ENCODE data around the gene KLK13. TPM values are rescaled to one million over a fixed set of nuclear protein-coding genes. Genes with fewer than 3 reads are reported as not detected.

Gene KLK13
- total and polyA plus RNA-seq, 12 donors = 0.11 to 0.47 TPM; not detected in 10

GRCh38 chr19:51102991-51103390 lies 38.1 kb upstream of the KLK13 start:
- peaks cover 9 to 20% of the 10 kb centered on the region in 2 donors for H3K4me1 ChIP-seq (replicated peaks in 1 of 2)
- no peak for TF ChIP-seq POLR2A (IDR thresholded peaks at IDR 0.05)
- TF ChIP-seq, protein P1, sequence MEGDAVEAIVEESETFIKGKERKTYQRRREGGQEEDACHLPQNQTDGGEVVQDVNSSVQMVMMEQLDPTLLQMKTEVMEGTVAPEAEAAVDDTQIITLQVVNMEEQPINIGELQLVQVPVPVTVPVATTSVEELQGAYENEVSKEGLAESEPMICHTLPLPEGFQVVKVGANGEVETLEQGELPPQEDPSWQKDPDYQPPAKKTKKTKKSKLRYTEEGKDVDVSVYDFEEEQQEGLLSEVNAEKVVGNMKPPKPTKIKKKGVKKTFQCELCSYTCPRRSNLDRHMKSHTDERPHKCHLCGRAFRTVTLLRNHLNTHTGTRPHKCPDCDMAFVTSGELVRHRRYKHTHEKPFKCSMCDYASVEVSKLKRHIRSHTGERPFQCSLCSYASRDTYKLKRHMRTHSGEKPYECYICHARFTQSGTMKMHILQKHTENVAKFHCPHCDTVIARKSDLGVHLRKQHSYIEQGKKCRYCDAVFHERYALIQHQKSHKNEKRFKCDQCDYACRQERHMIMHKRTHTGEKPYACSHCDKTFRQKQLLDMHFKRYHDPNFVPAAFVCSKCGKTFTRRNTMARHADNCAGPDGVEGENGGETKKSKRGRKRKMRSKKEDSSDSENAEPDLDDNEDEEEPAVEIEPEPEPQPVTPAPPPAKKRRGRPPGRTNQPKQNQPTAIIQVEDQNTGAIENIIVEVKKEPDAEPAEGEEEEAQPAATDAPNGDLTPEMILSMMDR (IDR thresholded peaks at IDR 0.05) = no peak

GRCh38 chr19:51101171-51101865 lies 36.4 kb upstream of the KLK13 start:
- no peaks in the 10 kb centered on the region for H3K9me3 ChIP-seq (replicated peaks in 1 of 3)
- peak overlapping the region in 1 of 5 donors; percentile 17 for H3K27ac ChIP-seq
- H3K4me1 ChIP-seq (replicated peaks in 1 of 2) = peaks cover 0 to 11% of the 10 kb centered on the region in 2 donors
- H3K27me3 ChIP-seq = no peaks in the 10 kb centered on the region
- intact Hi-C loops (cut with DNase I) = no loop called here
- WGBS, 4 donors = 65 to 71% (median 68%) methylated on average over 5 of the region's 5 CpGs
- TF ChIP-seq, protein P1 (IDR thresholded peaks at IDR 0.05) = no peak
- no peak for TF ChIP-seq POLR2A (IDR thresholded peaks at IDR 0.05)
- peak in 1 of 7 donors; percentile 64 for DNase-seq
- H3K4me3 ChIP-seq = no peak overlapping the region
- H3K36me3 ChIP-seq (replicated peaks in 1 of 2) = peaks cover 0 to 19% of the 10 kb centered on the region in 2 donors

More at GRCh38 chr19:51102991-51103390, 38.1 kb upstream of the KLK13 start:
- intact Hi-C loops (cut with DNase I) = no loop called here
- Histone ChIP-seq H3K36me3 (replicated peaks in 1 of 2) (peaks cover 0 to 19% of the 10 kb centered on the region in 2 donors), H3K4me3 (no peak overlapping the region), H3K27ac (no peak overlapping the region), H3K9me3 (replicated peaks in 1 of 3) (no peaks in the 10 kb centered on the region), H3K27me3 (no peaks in the 10 kb centered on the region)
- DNase-seq = no peak
- WGBS, 4 donors = 91 to 94% (median 92%) methylated on average over 7 of the region's 7 CpGs

GRCh38 chr19:51100601-51101000 lies 35.7 kb upstream of the KLK13 start:
- Histone ChIP-seq H3K4me3 (no peak overlapping the region), H3K27ac (no peak overlapping the region), H3K27me3 (no peaks in the 10 kb centered on the region), H3K9me3 (replicated peaks in 1 of 3) (no peaks in the 10 kb centered on the region), H3K36me3 (replicated peaks in 1 of 2) (peaks cover 0 to 19% of the 10 kb centered on the region in 2 donors), H3K4me1 (replicated peaks in 1 of 2) (peaks cover 0 to 11% of the 10 kb centered on the region in 2 donors)
- intact Hi-C loops (cut with DNase I) = no loop called here
- 55 to 74% (median 62%) methylated on average over 3 of the region's 3 CpGs for WGBS, 4 donors
- TF ChIP-seq, protein P1 (IDR thresholded peaks at IDR 0.05) = no peak
- no peak for TF ChIP-seq POLR2A (IDR thresholded peaks at IDR 0.05)
- DNase-seq = no peak

DNA sequence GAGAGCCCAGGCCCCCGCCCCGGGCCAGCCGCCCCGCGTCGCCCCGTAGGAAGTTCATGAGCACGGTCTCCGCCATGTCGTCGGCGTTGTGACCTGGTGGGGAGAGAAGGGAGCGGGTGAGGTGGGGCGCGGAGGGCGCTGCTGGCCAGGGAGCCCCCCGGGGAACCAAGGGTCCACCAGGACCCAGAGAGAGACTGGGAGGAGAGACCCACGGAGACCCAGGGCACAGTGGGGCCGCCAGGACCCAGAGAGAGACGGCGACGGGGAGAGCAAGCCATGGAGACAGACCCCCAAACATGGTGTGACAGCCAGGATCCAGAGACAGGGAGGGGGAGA lies 34.1 kb upstream of the KLK13 start:
- intact Hi-C loops (cut with DNase I) = loop anchor here (10.0 kb wide), 3 partner anchors 84 to 174 kb away; partner anchors contain the start of gene KLK10 (in 1 of the 2)

More for the DNA sequence above, 34.1 kb upstream of the KLK13 start:
- DNase-seq = no peak
- Histone ChIP-seq H3K9me3 (replicated peaks in 1 of 3) (no peaks in the 10 kb centered on the region), H3K27ac (no peak overlapping the region), H3K27me3 (no peaks in the 10 kb centered on the region), H3K4me3 (no peak overlapping the region), H3K4me1 (replicated peaks in 1 of 2) (peaks cover 0 to 11% of the 10 kb centered on the region in 2 donors), H3K36me3 (replicated peaks in 1 of 2) (peaks cover 0 to 18% of the 10 kb centered on the region in 2 donors)
- no peak for TF ChIP-seq POLR2A (IDR thresholded peaks at IDR 0.05)
- TF ChIP-seq, protein P1 (IDR thresholded peaks at IDR 0.05) = no peak
- 71 to 83% (median 77%) methylated on average over 10 to 22 of the region's 22 CpGs for WGBS, 4 donors
